ENCODE results near the gene CD52. TPM values are rescaled to one million over a fixed set of nuclear protein-coding genes. Genes with fewer than 3 reads are reported as not detected.
"Not testable (repeated sequence)": the region's sequence is repeated elsewhere in the genome, so short reads cannot be mapped to it uniquely, and the experiment has no call there.

Gene CD52
- polyA plus RNA-seq, 1 donor from 2014 or later = 10,525 TPM

GRCh38 chr1:26305667-26306289, 12.0 kb upstream of the CD52 start:
- peaks cover 20 to 24% (median 23%) of the 10 kb centered on the region in 3 donors for H3K4me1 Mint-ChIP-seq
- H3K36me3 Mint-ChIP-seq = peaks cover 3% of the 10 kb centered on the region
- peak overlapping the region; percentile 92 to 98 (median 96) for H3K27ac Mint-ChIP-seq
- H3K4me3 Mint-ChIP-seq = peak overlapping the region; percentile 93 to 100 (median 97)
- H3K27me3 Mint-ChIP-seq = no peaks in the 10 kb centered on the region
- H3K9me3 Mint-ChIP-seq = no peaks in the 10 kb centered on the region

GRCh38 chr1:26306290-26307229, 11.2 kb upstream of the CD52 start, which contains the start of gene UBXN11:
UBXN11 (minus strand) TSS chr1:26306636; CDS start chr1:26302883, 3,753 bp downstream.
- H3K9me3 Mint-ChIP-seq = no peaks in the 10 kb centered on the region
- H3K27ac Mint-ChIP-seq = peak within 1 kb of the TSS; percentile 92 to 98 (median 96)
- H3K4me3 Mint-ChIP-seq = peak within 1 kb of the TSS; percentile 93 to 100 (median 97)
- H3K27me3 Mint-ChIP-seq = no peaks in the 10 kb centered on the region
- peaks cover 3% of the 10 kb centered on the region for H3K36me3 Mint-ChIP-seq
- H3K4me1 Mint-ChIP-seq = peaks cover 20 to 24% (median 23%) of the 10 kb centered on the region in 3 donors

- Mint-ChIP-seq H3K4me1 (peaks cover 20 to 28% (median 28%) of the 10 kb centered on the region in 3 donors), H3K36me3 (peaks cover 5% of the 10 kb centered on the region), H3K4me3 (peak overlapping the region; percentile 91 to 100 (median 94)), H3K27me3 (no peaks in the 10 kb centered on the region), H3K27ac (peak overlapping the region; percentile 37 to 92 (median 92)), H3K9me3 (no peaks in the 10 kb centered on the region)
Measured at GRCh38 chr1:26307363-26307781, 10.4 kb upstream of the CD52 start.

GRCh38 chr1:26307966-26308899, 9.5 kb upstream of the CD52 start:
- H3K27me3 Mint-ChIP-seq, H3K9me3 Mint-ChIP-seq, H3K36me3 Mint-ChIP-seq: not testable (repeated sequence)
- Mint-ChIP-seq H3K4me3 (peak overlapping the region in 3 of 4 donors; percentile 9 to 100 (median 93)), H3K4me1 (peaks cover 24 to 32% (median 31%) of the 10 kb centered on the region in 3 donors), H3K27ac (peak overlapping the region in 2 of 3 donors; percentile 92)

- no peaks in the 10 kb centered on the region for H3K9me3 Mint-ChIP-seq
- peaks cover 9% of the 10 kb centered on the region for H3K36me3 Mint-ChIP-seq
- no peaks in the 10 kb centered on the region for H3K27me3 Mint-ChIP-seq
- peak overlapping the region; percentile 86 to 99 (median 90) for H3K4me3 Mint-ChIP-seq
- peak overlapping the region; percentile 74 to 97 (median 92) for H3K27ac Mint-ChIP-seq
- peaks cover 31 to 40% (median 39%) of the 10 kb centered on the region in 3 donors for H3K4me1 Mint-ChIP-seq
Measured at GRCh38 chr1:26314501-26314900, 3.3 kb upstream of the CD52 start.

GRCh38 chr1:26315874-26316850, 1.6 kb upstream of the CD52 start:
- peaks cover 32 to 43% (median 40%) of the 10 kb centered on the region in 3 donors for H3K4me1 Mint-ChIP-seq
- H3K36me3 Mint-ChIP-seq = peaks cover 14% of the 10 kb centered on the region
- H3K27me3 Mint-ChIP-seq = no peaks in the 10 kb centered on the region
- peak overlapping the region; percentile 74 to 97 (median 92) for H3K27ac Mint-ChIP-seq
- H3K4me3 Mint-ChIP-seq = peak overlapping the region; percentile 93 to 100 (median 100)
- H3K9me3 Mint-ChIP-seq = no peaks in the 10 kb centered on the region

GRCh38 chr1:26317146-26317545, 612 bp upstream of the CD52 start:
- H3K4me3 Mint-ChIP-seq = peak overlapping the region; percentile 93 to 100 (median 100)

GRCh38 chr1:26318338-26319064, 743 bp downstream of the CD52 start:
- H3K4me3 Mint-ChIP-seq = peak overlapping the region; percentile 93 to 100 (median 100)
- H3K4me1 Mint-ChIP-seq = peaks cover 40 to 50% (median 41%) of the 10 kb centered on the region in 3 donors
- peaks cover 20% of the 10 kb centered on the region for H3K36me3 Mint-ChIP-seq
- no peaks in the 10 kb centered on the region for H3K27me3 Mint-ChIP-seq
- no peaks in the 10 kb centered on the region for H3K9me3 Mint-ChIP-seq
- H3K27ac Mint-ChIP-seq = peak overlapping the region; percentile 74 to 97 (median 92)

More at GRCh38 chr1:26317146-26317545, 612 bp upstream of the CD52 start:
- no peaks in the 10 kb centered on the region for H3K27me3 Mint-ChIP-seq
- H3K27ac Mint-ChIP-seq = peak overlapping the region; percentile 74 to 97 (median 92)
- H3K4me1 Mint-ChIP-seq = peaks cover 37 to 47% (median 40%) of the 10 kb centered on the region in 3 donors
- peaks cover 15% of the 10 kb centered on the region for H3K36me3 Mint-ChIP-seq
- H3K9me3 Mint-ChIP-seq = no peaks in the 10 kb centered on the region

GRCh38 chr1:26320896-26321295, 3.1 kb downstream of the CD52 start:
- H3K4me3 Mint-ChIP-seq = peak overlapping the region; percentile 93 to 100 (median 100)
- H3K36me3 Mint-ChIP-seq = peaks cover 20% of the 10 kb centered on the region
- no peaks in the 10 kb centered on the region for H3K9me3 Mint-ChIP-seq
- no peaks in the 10 kb centered on the region for H3K27me3 Mint-ChIP-seq
- H3K4me1 Mint-ChIP-seq = peaks cover 18 to 35% (median 23%) of the 10 kb centered on the region in 3 donors
- peak overlapping the region in 1 of 3 donors; percentile 94 for H3K27ac Mint-ChIP-seq

GRCh38 chr1:26321315-26322041, 3.7 kb downstream of the CD52 start:
- Mint-ChIP-seq H3K4me3 (peak overlapping the region; percentile 82 to 100 (median 96)), H3K27ac (peak overlapping the region in 2 of 3 donors; percentile 59 to 94), H3K36me3 (peaks cover 20% of the 10 kb centered on the region), H3K27me3 (no peaks in the 10 kb centered on the region), H3K4me1 (peaks cover 18 to 31% (median 19%) of the 10 kb centered on the region in 3 donors), H3K9me3 (no peaks in the 10 kb centered on the region)

GRCh38 chr1:26322042-26322331, 4.2 kb downstream of the CD52 start:
- H3K36me3 Mint-ChIP-seq = peaks cover 20% of the 10 kb centered on the region
- peak overlapping the region in 3 of 4 donors; percentile 57 to 72 (median 65) for H3K4me3 Mint-ChIP-seq
- peak overlapping the region in 1 of 3 donors; percentile 24 for H3K27ac Mint-ChIP-seq
- no peaks in the 10 kb centered on the region for H3K9me3 Mint-ChIP-seq
- H3K27me3 Mint-ChIP-seq = no peaks in the 10 kb centered on the region
- H3K4me1 Mint-ChIP-seq = peaks cover 17 to 30% (median 18%) of the 10 kb centered on the region in 3 donors

GRCh38 chr1:26323382-26323781, 5.6 kb downstream of the CD52 start:
- Mint-ChIP-seq H3K36me3 (peaks cover 14% of the 10 kb centered on the region), H3K4me3 (peak overlapping the region in 2 of 4 donors; percentile 49 to 72), H3K9me3 (no peaks in the 10 kb centered on the region), H3K27me3 (no peaks in the 10 kb centered on the region), H3K4me1 (peaks cover 12 to 26% (median 16%) of the 10 kb centered on the region in 3 donors), H3K27ac (peak overlapping the region in 1 of 3 donors; percentile 53)

All from IgD-negative memory B cell (primary cell).